NCI-H82 treated with DMSO at 0.1 percent for 48 hours (cell line): ENCODE results near the gene CDYL2.

Experiments
- DNase-seq: peaks from one replicate; lab custom pipeline; 2025; ENCODE audit not compliant: unreplicated experiment; lab: John Stamatoyannopoulos, UW

CDYL2 gene

DNA sequence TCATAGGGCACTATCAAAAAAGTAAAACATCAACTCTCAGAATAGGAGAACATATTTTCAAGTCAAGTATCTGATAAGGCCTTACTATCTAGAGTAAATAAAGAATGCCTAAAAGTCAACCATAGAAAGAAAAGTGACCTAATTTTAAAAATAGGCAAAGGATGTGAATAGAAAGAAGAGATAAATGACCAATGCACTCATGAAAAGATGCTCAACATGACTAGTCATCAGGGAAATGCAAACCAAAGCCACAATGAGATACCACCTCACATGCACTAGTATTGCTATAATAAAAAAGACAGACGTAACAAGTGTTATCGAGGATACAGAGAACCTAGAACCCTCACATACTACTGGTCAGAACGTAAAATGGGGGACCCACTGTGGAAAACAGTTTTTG, 172.8 kb downstream of the CDYL2 start:
- DNase-seq = no peak

DNA sequence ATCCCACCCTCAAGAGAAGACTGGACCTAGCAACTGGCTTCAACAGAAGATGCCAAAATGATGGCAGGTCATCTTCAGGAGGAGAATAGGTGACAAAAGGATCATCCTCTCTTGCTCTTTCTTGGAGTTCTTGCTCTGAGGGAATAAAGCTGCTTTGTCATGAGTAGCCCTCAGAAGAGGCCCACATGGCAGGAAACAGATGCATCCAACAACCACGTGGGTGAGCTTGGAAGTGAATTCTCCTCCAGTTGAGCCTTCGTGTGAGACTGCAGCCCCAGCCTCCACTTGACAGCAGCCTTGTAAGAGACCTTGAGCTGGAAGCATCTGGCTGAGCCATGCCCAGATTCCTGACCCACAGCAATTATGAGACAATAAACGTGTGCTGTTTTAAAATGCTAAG, 176.1 kb downstream of the CDYL2 start:
- no peak for DNase-seq

DNA sequence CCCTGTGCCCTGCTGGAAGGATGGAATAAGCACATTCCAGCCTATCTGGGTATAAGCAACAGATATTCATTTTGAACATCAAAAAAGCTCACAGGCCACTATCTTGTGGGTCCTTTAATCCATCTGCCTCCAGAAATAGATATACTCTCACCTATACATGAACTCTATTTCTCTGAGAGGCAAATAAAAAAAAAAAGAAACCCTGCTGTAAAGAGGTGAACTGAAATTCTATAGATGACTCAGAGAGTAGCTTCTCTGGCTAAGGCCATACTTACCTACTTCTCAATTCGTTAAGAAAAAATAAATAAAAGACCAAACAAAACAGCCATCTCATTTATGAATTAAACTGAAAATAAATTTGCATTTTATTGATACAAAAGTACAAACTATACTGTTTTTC, 177.3 kb downstream of the CDYL2 start:
- no peak for DNase-seq

DNA sequence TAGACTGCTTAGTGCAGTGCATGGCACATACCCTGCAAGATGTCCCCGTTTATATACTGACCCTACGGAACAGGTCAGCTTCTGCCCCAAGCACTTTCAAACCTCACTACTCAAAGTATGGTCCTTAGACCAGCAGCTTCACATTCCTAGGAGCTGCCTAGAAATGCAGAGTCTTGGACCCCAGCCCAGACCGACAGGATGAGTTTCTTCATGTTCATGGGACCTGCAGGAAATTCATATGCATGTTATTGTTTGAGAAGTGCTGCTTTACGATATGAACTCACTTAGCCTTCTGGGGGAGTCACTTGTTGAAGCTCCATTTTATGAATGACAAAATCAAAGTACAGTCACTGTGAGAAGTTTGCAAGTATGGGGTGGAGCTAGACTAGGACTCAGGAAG, 181.0 kb downstream of the CDYL2 start:
- no peak for DNase-seq

DNA sequence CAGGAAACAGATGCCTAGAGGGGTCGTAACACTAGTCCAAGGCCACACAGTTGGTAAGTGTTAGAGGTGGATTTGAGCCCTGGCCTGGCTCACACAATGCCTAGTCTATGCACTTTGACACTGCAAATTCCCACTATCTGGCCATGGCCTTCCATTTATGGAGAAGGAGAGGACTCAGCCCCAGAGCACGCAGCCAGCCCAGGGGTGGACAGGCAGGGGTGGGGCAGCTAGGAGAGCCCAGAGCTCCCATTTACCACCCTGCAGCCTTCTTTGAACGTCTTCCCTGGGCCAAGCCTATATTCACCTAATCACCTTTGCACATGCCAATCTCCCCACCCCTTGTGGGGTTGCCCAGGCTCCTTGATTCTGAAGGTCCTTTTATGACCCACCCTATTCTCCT, 182.4 kb downstream of the CDYL2 start:
- no peak for DNase-seq

DNA sequence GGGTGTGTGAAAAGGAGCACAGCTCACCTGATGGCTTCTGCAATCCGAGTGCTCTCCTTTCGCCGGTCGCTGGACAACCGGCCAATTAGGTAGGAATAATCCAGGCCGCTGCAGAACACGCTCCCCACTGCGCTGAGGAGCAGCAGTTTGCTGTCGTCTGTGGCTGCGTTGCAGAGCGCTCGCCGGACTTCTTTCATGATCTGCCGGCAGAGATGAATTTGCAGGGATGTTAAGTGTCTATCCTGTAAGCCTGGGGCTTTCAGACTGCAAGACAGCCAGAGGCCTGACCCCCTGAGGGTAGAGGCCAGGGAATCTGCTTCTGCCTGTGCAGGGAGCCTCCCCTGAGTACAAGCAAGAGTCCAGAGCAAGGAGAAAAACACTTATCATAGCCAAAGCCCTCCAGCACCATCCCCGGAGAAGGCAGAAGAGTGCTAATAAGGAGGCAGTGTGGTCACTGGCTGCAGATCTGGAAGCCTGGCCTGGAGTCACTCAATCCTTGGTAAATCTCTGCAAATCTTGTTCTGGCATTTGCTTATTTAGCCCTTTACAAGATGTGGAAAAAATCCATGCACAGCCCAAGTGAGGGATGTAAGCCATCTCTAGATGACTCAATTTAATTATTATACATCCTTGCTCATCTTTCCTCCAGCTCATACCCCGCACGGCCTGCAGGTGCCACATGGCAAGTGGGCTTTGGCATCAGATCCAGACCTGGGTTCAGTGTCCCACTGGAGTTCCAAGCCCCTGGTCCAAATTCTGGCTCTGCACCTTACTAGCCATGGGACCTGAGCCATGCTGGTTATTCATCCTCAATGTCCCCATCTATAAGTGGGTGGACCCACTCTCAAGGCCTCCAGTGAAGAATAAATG, 183.4 kb downstream of the CDYL2 start:
- DNase-seq = no peak

DNA sequence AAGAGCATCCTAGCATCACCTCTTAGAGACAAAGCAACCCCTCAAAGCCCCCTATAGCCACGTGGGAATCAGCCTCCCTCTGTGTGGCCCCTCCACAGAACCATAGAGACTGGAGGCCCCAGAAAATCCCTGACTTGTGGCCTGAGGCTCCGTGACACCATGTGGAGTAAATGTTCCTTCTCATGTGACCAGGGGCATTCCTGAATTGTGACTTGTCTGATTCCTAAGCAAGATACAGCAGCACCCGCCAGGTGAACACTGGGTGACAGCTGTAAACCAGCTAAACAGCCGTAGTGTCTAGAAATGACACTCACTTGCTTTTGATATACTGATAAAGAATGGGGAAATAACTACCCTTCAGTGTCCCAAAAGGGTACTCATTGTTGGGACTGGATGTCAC, 184.6 kb downstream of the CDYL2 start:
- no peak for DNase-seq

DNA sequence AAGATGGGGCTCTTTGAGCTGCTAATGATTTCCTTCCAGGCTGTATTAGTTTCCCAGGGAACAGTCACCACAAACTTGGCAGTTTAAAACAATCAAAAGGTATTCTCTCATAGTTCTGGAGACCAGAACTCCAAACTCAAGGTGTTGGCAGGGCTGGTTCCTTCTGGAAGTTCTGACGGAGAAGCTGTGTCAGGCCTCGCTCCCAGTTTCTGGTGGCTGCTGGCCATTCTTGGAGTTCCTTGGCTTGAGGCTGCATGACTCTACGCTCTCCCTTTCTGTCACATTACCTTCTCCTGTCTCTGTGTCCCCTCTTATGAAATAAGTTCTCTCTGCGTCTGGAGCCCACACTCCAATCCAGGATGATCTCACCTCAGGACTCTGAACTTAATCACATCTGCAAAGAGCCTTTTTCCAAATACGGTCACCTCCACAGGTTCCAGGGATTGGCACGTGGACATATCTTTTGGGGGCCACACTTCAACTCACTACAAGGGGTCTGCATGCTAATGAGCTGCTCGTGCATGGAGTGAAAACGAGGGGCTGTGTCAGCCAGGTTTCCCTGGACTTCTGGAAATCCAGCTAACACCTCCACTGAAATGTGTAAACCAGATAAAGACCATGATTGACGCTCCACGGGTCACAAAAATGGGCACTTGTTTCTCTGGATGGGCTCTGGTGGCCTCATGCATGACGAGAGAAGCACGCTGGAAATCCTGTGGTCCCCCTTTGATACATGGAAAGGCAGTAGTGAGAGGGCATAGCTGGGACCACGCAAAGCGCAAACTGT, 185.3 kb downstream of the CDYL2 start:
- DNase-seq = no peak

DNA sequence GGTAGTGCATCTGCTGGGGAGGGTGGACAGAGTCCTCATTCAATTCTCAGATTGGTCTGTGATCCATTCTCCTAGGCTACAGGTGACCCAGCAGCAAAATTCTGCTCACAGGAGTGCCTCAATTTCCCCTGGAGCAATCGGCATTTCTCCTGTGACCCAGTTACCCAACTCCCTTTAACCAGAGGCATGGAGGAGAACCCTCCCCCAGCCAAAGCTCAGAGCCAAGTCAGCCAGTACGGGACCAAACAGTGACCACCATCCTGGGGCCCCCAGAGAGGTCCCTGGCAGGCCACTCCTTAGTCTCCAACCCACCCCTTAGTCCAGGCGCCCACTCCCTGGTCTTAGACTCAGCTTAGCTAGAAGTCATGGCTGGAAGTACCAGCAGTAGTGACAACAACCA, 188.0 kb downstream of the CDYL2 start:
- DNase-seq = no peak

DNA sequence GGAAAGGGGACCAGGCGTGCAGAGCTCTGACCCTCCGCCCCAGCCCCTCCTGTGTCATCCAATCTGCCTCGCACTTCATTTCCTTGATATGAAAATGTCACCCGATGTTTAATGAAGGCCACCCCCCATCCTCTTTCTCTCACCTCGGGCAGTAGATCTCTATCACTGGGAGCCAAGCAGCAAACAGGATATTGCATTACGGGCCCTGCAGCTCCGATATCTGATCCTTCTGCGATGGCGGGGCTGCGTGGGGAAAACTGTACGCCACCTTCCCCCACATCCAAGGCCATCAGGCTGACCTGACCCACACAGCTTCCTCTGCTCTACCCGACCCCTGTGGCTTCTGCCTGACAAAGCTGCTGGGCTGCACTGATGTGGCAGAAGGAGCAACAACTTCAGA, 188.7 kb downstream of the CDYL2 start:
- no peak for DNase-seq

DNA sequence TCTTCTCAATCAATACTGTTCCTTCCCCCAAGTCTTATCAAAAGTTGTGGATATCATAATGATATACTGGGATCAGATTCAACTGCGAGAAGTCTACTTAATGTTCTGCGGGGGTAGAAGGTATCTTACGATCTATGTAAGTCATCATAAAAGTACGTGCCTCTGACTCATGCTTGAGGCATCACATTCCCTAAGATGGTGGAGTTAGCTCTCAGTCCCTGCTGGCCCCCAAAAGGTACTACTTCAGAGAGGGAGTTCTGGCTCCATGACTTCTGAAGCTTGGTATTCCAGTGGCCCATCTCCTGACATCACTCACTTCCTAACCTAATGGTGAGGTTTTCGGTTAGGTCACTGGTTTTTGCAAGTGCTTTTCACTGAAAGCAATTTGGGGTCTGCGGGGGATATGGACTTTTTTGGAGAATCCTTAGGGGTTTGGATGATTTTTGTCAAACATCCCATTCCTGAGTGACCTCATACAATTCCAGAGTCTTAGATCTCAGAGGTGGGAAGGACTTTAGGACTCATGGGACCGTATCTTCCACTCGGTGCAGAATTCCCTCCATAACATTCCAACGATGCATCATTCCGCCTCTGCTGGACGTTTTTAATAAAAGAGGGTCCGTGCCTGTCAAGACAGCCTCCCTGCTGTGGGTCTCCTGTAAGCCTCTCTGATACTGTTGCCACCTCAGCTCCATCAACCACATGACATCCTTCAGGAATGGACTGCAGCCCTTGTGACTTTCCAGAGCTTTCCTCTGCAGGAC, 189.3 kb downstream of the CDYL2 start:
- DNase-seq = no peak

DNA sequence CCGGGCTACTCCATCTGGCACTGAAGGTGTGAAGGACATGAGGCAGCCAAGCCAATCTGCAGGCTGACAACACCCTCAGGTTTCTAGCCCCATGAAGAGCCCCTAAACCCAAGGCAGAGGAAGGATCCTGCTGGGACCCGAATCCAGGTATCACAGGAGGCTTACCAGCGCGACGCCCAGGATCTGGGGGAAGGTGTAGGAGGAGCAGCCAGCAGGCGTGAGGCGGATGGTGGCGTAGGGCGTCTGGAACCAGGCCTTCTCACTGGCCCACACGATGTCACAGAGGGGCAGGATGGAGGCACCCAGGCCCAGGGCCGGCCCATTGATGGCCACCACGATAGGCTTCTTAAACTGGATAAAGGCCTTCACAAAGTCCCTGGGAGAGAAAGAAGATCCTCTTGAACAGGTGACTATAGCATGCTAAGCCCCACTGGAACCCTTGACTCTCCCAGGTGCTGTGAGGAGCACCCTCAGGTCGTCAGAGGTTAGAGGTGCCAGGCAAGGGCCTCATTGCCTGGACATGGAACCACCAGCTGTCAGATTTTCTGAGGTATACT, 191.9 kb downstream of the CDYL2 start:
- DNase-seq = no peak

DNA sequence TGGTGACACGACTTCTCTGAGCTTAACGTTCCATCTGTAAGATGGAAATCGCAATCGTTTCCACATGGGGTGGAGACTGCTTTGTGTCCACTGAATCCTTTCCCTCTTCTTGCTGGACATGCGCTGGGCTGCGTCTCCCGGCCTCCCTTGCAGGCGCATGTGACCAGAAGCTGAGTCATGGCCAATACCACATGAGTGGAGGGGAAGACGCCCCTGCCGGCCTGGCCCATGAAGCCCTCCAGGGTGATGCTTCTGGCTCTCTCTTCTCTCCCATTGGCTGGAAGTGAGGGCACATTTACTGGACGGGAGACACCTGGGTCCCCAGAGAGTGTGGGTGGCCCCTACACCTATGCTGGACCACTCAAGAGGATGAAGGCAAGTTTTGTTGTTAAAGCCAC, 192.5 kb downstream of the CDYL2 start:
- no peak for DNase-seq

DNA sequence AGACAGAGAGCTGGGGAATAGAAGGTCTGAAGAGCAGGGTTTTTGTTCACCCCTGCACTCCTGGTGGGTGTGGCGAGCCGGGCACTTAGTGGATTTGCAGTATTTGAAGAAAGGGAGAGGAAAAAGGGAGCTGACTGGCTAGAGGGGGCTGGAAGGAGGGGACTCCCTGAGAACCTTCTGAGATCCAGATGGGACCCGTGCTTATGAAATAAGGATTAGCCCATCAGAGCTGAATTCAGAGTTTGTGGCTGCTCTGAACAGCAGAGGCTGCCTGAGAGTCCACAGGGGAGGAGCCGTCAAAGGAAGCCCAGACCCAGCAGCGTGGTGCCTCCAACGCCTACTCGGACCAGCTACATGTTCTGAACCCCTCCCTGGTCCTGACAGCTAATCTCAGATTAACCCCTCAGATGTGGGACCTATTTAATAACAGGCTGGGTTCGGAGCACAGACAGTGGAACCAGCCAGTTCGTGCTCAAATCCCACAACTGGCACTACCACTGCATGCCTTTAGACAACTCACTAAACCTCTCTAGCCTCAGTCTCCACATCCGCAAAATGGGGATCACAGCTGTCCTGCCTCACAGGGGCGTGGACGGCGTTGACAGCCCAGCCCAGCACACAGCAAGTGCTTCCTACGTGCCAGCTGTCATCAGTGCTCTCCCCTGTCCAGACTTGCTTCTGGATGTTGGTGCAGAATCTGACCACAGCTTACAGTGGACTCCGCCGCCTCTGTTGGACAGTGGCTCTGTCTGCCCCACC, 193.0 kb downstream of the CDYL2 start:
- no peak for DNase-seq

DNA sequence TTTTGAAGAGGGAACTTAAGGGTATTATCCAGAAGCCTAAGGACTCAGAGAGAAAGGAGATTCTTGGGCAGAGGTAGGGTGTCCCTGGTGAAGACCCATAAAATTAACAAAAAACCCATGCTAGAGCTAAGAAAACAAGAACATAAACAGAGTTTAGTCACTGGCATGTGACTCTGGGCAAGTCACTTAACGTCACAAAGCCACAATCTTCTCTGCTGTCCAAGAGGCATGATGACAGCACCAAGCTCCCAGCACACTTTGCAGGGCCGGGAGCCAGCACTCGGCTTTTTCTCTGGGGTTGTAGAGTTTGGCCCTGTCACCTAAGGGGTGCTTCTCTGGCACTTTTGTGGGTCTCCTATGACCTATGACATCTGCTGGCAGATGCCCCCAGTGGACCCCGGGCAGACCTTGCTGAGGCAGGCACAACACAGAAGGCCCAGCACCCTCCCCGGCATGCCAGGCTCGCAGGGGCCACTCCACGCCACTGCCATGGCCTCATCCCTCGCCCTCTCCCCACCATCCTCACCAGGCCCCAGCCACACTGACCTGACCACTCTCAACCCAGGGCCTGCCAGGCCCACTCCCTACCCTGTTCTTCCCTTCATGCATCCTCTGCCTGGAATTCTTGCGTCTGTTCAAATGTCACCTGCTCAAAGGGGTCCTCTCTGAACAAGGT, 193.8 kb downstream of the CDYL2 start:
- no peak for DNase-seq

DNA sequence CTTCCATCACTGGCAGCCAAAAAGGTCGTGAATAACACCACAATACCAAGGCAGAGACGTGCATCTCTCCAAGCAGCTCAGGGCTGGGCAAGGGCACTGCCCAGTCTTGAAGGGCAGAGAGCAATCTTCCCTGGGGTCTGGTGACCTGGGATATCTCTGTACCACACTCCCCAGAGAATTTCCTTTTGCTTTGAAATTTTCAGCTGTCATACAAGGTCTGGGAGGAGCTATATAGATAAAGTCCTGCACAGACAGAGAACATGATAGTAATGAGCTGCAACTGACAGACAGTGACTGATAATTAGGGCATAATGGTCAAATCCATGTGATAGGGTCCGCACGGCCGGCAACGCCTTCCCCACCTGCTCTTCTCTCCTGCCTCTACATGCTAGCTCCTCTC, 195.5 kb downstream of the CDYL2 start:
- no peak for DNase-seq

DNA sequence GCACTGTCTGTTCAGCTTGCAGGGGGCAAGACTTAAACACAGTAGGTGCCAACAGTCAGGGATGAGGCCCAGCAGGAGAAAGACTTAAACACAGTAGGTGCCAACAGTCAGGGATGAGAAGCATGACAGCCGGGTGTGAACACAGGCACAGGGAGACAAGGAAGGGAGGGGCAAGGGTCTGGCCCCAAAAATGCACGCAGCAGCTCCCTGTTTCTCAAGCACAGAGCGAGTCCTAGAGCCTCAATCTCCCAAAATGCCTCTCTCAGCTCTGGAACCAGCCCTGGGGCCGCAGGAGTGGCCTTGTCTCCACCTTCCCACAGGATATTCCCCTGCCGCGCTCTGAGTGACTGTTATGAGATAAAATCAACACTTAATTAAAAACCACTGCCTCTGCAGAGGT, 197.2 kb downstream of the CDYL2 start:
- no peak for DNase-seq

DNA sequence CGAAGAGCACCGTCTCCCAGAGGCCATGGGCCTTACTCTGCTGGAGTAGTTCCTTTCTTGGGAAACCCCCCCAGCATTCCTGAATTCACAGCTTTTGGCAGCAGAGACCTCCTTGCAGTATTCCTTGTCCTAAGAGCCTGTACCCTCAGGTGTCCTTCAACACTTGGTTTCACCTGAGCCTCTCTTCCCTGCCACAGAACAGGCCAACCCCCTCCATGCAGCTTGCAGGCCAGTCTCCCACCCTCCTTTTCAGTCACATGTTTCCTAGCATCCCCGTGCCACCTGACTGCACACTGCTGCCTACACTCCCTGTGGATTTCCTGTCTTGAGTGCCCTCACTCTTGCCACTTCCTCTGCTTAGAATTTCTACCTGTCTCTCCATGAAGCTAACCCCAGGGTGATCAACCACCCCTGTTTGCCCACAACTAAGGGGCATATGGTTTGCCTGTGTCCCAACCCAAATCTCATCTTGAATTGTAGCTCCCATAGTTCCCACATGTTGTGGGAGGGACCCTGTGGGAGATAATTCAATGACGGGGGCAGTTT, 198.1 kb downstream of the CDYL2 start:
- no peak for DNase-seq

DNA sequence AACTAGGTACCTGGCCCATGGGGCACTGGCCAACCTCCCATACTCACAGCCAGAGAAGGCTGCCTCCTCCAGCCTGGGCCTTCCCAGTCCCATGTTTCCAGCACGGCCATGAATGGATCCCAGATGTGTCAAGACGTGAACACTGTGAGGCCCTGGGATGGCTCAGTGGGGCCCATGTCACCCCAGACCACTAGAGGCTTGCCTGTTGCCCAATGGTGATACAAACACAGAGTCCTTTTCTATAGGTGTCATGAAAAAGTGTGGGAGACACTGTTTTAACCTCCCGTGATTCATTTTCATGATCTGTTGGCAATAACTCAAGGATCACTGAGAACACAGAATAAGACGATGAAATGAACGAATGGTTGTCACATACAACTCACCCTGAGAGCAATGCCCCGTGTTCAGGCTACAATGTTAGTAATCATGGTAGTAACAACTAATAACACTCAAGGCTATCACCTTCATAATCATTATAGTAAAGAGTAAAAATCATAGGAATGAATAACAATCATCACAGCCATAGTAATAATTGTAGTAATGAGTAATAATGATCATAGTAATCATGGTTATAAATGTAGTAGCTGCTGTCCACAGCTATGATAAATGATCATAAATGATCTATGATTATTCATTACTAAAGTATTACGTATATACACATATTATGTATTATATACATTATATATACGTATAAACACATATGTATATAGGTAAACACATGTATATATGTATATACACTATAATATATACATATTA, 199.6 kb downstream of the CDYL2 start:
- DNase-seq = no peak
